Stimulated activated CD8-positive, alpha-beta memory T cell treated with anti-CD3 and anti-CD28 coated beads, Interleukin-12 subunit alpha, Interleukin-12 subunit beta, amount 100 ng/mL, for 24 hours (primary cell): ENCODE results near the gene CACNA1E.

Experiments
- DNase-seq: peaks from one replicate; pipeline ENCODE4 v3.0.0-alpha.2; 2020; ENCODE audit errors: extremely low read depth

Gene CACNA1E

GRCh38 chr1:181768211-181768929 lies 285.1 kb downstream of the CACNA1E start:
- no peak for DNase-seq

- no peak for DNase-seq
Observed at GRCh38 chr1:181768930-181769280, 285.6 kb downstream of the CACNA1E start.

GRCh38 chr1:181769846-181770245 lies 286.5 kb downstream of the CACNA1E start:
- no peak for DNase-seq

- no peak for DNase-seq
Observed at GRCh38 chr1:181772714-181773113, 289.4 kb downstream of the CACNA1E start.

DNA sequence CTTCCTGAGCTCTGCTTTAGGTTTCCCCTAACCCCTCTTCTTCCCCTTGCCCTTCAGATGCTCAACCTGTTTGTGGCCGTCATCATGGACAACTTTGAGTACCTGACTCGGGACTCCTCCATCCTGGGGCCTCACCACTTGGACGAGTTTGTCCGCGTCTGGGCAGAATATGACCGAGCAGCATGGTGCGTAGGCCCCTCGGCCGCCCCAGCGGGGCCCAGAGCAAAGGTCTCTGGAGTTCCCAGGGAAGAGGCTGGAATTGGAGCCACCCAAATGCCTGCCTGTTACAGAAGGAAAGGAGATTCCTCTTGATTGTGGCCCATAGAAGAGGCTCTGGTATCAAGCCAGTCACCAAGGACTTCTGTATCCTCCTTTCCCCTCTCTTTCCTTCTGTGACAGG lies 292.7 kb downstream of the CACNA1E start:
- DNase-seq = no peak

- no peak for DNase-seq
Observed at GRCh38 chr1:181777286-181777685, 294.0 kb downstream of the CACNA1E start.

DNA sequence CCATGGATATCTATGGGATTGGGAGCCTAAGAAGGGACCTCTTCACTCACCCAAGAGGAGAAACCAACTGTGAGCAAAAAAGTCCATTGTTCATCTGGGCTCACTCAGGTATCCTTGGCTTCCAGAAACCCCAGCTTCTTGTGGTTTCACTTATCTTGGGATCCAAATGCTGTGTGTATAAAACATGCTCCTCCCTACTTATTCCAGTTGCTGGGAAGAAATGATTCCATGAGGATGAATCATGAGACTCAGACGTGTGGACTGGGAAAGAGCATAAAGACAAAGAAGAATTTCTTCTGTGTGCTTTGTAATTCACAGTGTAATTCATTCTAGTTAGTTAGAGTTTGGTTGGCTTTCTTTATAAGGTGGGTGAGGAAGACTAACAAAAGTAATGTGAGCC lies 294.5 kb downstream of the CACNA1E start:
- DNase-seq = no peak

DNA sequence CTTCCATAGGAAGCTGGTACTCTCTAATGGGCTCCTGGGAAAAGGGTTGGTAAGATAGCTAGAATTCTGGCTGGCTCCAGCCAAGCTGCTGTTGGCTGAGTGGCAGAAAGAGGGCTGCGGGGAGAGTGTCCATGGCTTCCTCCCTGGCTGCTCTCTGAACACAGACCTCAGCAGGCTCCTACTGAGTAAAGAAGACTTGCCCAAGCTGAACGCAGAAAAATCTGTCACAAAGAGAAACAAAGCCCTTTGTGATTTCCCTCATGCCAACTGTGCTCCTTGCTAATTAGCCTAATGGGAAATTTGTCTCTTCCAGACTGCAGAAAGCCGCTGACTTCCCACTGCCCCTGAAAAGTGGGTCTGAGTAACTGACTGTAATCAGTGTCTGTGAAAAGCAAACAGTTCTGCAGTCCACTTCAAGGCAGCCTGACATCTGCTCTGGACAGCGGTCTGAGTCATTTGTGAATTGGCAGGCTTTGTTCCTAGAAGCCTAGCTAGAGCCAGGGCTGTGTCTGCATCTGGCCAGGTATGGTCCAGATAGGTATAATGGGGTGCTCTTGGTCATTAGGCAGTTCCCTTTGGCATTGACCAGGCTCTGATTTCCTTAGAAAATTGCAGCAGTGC lies 295.4 kb downstream of the CACNA1E start:
- no peak for DNase-seq

DNA sequence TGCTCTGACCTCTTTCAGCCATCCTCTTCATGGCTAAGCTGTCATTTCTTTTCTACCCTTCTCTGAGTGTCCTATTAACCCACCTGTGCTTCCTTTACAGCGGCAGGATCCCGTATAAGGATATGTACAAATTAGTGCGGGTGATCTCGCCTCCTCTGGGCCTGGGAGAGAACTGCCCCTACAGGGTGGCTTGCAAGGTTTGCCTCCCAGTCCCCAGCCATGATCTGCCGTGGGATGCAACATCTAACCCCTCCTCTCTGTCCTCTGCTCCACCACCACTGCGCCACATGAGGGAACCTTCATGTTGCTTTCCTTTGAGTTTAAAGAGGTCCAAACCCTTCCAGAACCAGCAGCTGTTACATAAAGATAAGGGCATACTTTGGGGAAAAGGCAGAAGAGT lies 296.0 kb downstream of the CACNA1E start:
- DNase-seq = no peak

- no peak for DNase-seq
Observed at GRCh38 chr1:181783208-181783607, 299.9 kb downstream of the CACNA1E start.

DNA sequence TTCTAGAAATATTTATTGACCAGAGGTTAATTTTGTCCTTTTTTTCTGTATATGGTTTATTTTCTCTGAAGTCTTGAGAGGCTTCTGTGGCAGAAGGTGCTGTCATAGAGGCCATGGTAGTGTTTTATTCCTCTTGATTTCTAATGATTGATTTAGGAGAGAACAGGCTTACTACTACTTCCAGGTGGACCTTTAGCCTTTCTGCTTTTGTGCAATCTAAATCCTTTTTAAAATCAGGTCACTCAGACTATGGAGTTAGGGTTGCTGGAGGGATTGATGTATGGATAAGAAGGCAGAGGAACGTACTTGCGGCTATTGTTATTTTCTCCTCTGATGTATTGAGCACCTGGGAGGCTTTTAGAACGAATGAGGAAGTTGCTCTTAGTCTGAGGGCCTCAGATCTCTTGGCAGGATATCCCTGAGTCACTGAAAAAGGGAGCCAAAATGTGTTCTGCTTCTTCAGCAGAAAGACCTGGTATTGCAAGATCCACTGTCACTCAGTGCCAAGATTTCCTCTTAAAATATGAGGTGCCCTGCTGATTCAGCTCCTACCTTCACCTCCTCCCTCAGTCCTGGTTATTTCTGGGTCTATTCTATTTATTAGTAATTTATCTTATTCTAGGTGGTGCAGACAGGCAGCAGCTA lies 300.8 kb downstream of the CACNA1E start:
- no peak for DNase-seq

GRCh38 chr1:181789395-181789794 lies 306.1 kb downstream of the CACNA1E start:
- DNase-seq = no peak

DNA sequence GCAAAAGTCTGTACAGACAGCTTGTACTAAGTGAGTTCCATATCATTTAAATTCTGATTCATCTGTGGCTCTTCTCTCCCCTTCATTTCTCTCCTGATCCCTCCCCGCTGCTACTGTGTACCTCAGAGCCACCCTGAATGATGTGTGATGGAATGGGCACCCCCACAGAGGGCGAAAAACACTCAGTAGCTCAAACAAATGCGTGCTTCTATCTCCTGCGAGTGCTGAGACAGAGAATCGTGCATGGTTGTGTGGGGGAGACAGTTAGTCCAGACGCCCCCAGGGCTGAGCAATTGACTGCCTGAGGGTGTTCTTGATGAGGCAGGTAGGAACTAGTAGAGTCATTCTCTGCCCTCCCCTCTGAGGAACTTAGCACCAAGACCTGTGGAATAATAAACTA lies 308.4 kb downstream of the CACNA1E start:
- DNase-seq = no peak

GRCh38 chr1:181793831-181794230 lies 310.5 kb downstream of the CACNA1E start:
- DNase-seq = no peak

DNA sequence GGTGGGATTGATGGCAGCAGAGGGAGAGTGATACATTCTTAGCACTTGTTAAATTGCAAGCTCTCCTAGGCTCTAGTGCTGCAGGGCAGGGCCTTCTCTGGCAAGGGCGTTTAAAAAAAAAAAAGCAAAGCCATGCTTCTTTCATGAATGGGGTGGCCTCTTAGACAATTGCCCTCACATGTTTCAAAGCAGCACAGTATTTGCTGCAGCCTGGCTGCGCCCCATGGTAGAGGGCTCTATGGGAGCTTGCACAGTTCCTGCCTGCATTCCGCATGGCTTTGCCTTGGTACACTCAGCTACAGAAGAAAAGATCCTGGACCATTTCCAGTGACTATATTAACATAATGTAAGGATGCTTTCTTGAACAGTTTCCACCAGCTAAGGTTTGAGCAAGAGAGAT lies 311.0 kb downstream of the CACNA1E start:
- DNase-seq = no peak

DNA sequence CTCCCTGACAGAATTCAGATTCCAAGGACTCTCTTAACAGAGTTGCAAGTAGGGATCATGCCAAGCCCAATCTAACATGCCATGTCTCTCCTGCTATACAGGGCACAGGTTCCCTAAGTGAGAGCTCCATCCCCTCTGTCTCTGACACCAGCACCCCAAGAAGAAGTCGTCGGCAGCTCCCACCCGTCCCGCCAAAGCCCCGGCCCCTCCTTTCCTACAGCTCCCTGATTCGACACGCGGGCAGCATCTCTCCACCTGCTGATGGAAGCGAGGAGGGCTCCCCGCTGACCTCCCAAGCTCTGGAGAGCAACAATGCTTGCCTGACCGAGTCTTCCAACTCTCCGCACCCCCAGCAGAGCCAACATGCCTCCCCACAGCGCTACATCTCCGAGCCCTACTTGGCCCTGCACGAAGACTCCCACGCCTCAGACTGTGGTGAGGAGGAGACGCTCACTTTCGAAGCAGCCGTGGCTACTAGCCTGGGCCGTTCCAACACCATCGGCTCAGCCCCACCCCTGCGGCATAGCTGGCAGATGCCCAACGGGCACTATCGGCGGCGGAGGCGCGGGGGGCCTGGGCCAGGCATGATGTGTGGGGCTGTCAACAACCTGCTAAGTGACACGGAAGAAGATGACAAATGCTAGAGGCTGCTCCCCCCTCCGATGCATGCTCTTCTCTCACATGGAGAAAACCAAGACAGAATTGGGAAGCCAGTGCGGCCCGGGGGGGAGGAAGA lies 315.0 kb downstream of the CACNA1E start:
- DNase-seq = no peak

GRCh38 chr1:181801617-181802016 lies 318.3 kb downstream of the CACNA1E start:
- DNase-seq = no peak

GRCh38 chr1:181802466-181802865 lies 319.1 kb downstream of the CACNA1E start:
- no peak for DNase-seq

DNA sequence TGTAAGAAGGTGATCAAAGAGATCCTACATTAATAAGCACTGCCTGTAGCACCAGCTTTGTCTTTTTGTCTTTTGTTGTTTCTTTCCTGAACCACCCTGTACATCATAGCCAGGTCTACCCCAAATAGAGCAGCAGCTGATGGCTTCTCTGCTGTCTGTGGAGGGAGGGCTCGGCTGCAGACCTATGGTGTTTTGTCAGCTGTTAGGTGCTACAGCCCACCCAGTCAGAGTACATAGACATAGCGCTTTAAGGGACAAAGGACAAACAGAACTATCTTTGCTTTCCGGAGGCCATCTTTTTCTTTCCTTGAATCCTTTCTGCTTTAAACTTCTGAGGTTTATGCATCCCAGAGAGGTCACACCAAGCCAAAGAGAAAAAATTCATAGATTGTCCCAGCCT lies 320.1 kb downstream of the CACNA1E start:
- DNase-seq = no peak

GRCh38 chr1:181804989-181805388 lies 321.7 kb downstream of the CACNA1E start:
- no peak for DNase-seq

DNA sequence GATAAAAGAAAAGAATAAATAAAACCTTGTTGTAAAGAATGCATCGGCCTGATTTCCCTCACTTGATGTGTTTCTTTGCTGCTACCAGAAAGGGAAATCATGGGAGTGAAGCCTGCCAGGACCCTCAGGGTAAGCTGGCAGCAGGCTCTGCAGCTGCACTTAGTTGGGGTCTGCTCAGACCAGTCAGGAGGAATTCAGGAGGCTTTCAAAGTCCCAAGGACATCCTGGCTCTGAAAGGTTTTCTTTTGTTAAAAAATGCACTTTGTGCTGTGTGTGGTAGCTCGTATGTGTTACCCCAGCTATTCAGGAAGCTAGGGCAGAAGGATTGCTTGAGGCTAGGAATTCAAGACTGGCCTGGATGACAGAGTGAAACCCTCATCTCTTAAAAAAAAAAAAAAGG lies 323.4 kb downstream of the CACNA1E start:
- no peak for DNase-seq

DNA sequence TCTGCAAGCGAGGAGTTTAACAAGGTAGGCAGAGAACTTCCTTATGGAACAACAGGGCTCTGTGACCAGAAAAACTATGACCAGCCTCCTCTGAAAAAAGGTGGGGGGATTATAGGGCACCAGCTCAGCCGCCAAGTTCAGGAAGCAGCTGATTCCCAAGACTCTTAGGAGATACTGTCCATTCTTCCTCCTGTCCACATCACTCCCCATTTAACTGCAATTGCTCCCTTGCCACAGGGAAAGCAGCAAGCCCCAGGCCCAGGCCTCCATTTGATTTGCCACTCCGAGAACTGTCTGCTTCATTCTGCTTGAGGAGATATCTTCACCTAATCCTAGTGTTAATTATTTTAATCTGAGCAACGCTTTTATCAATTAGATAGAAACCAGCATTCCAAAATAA lies 323.9 kb downstream of the CACNA1E start:
- DNase-seq = no peak
